Astrocyte (in vitro differentiated cells and primary cell): ENCODE data around the gene PTX4.

Experiments used
- CTCF ChIP-seq: IDR thresholded peaks from 2 replicates; pipeline ENCODE4 v1.5.1; 2011; ENCODE audit warnings: low read depth, mild to moderate bottlenecking, inconsistent platforms, low read length, moderate library complexity; ENCODE audit not compliant: insufficient read depth
- EZH2 ChIP-seq: IDR thresholded peaks from 2 replicates; pipeline ENCODE4 v1.6.1; 2012; ENCODE audit warnings: mild to moderate bottlenecking, low read length, inconsistent platforms; ENCODE audit not compliant: insufficient read depth

- TF ChIP-seq CTCF (no peak), EZH2 (no peak)
Observed at GRCh38 chr16:1460602-1461138, 28.1 kb downstream of the PTX4 start.
